ENCODE measurements around the gene HACE1.

GRCh38 chr6:104843229-104843628 lies 16.5 kb downstream of the HACE1 start:
- TF ChIP-seq CTCF (IDR thresholded peaks at IDR 0.05), result no peak
- TF ChIP-seq POLR2A (IDR thresholded peaks at IDR 0.05), result no peak
